ENCODE measurements around the gene ARVCF.

- TF ChIP-seq POLR2AphosphoS5 (IDR thresholded peaks at IDR 0.05) = no peak
- no peak for TF ChIP-seq CTCF (IDR thresholded peaks at IDR 0.05; ENCODE audit: poor library complexity, severe bottlenecking)
- no peak for TF ChIP-seq EZH2 (IDR thresholded peaks at IDR 0.05; ENCODE audit: borderline replicate concordance, insufficient read depth, low read length, poor library complexity, severe bottlenecking)
- TF ChIP-seq MXI1 (conservative IDR thresholded peaks at IDR 0.05; ENCODE audit: poor library complexity, severe bottlenecking) = no peak
- TF ChIP-seq EP300 (conservative IDR thresholded peaks at IDR 0.05; ENCODE audit: poor library complexity, severe bottlenecking) = no peak
- no peak for TF ChIP-seq TAF1 (IDR thresholded peaks at IDR 0.05; ENCODE audit: low read depth)
- no peak for TF ChIP-seq RAD21 (conservative IDR thresholded peaks at IDR 0.05)
- no peak for TF ChIP-seq SMC3 (conservative IDR thresholded peaks at IDR 0.05; ENCODE audit: poor library complexity)
- TF ChIP-seq REST (IDR thresholded peaks at IDR 0.05; ENCODE audit: borderline replicate concordance) = no peak
Observed at GRCh38 chr22:20028855-20029549, 12.4 kb upstream of the ARVCF start.

Data from neural cell (in vitro differentiated cells).